ENCODE results near the gene ZFAND2A. TPM values are rescaled to one million over a fixed set of nuclear protein-coding genes. Genes with fewer than 3 reads are reported as not detected.

Gene ZFAND2A
- total RNA-seq, 1 experiment from 2014 or later: 14.5 TPM

DNA sequence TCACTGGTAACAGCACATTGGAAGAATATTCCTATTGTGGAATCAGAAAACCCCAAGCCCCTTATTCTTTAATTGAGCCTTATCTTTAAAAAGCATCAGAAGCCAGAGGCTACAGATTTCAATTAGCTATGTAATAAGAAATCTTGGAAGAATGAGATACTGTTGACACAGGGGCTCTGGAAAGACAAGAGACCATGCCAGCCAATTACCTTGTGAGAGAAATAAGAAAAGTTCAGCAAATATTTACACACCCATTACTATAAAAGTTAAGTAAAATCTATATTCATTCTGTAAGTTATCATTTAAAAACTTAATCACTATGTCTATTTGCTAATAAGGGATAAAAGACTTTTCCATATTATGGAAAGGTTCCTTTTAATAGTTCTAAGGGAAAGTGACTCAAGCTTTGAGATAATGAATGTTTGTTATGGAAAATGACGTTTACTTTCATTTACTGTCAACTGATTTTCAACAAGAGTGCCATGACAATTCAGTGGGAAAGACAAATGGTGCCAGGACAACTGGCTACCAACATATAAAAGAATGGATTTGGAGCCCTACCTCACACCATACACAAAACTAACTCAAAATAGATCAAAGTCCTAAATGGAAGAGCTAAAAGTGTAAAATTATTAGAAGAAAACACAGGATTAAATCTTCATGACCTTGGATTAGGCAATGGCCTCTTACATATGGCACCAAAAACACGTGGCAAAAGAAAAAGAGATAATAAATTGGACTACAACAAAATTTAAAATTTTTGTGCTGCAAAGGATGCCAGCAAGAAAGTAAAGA is 28.3 kb downstream of the ZFAND2A start:
- TF ChIP-seq NFYB (CRISPR knock-in tag; conservative IDR thresholded peaks at IDR 0.05; ENCODE audit: low read depth) (no peak), IRF2 (CRISPR knock-in tag; IDR thresholded peaks at IDR 0.05; ENCODE audit: borderline replicate concordance, low read depth) (no peak), FOXP1 (CRISPR knock-in tag; IDR thresholded peaks at IDR 0.05; ENCODE audit: borderline replicate concordance) (no peak), GTF2I (CRISPR knock-in tag; conservative IDR thresholded peaks at IDR 0.05) (no peak), NR3C1 (CRISPR knock-in tag; conservative IDR thresholded peaks at IDR 0.05; ENCODE audit: low read depth) (no peak), TP53 (CRISPR knock-in tag; IDR thresholded peaks at IDR 0.05) (no peak), CREB1 (CRISPR knock-in tag; IDR thresholded peaks at IDR 0.05) (no peak), GRHL2 (CRISPR knock-in tag; IDR thresholded peaks at IDR 0.05; ENCODE audit: insufficient replicate concordance, severe bottlenecking) (no peak)
- TF ChIP-seq, protein P1, sequence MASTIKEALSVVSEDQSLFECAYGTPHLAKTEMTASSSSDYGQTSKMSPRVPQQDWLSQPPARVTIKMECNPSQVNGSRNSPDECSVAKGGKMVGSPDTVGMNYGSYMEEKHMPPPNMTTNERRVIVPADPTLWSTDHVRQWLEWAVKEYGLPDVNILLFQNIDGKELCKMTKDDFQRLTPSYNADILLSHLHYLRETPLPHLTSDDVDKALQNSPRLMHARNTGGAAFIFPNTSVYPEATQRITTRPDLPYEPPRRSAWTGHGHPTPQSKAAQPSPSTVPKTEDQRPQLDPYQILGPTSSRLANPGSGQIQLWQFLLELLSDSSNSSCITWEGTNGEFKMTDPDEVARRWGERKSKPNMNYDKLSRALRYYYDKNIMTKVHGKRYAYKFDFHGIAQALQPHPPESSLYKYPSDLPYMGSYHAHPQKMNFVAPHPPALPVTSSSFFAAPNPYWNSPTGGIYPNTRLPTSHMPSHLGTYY (CRISPR knock-in tag; IDR thresholded peaks at IDR 0.05): no peak
- TF ChIP-seq, protein P2, sequence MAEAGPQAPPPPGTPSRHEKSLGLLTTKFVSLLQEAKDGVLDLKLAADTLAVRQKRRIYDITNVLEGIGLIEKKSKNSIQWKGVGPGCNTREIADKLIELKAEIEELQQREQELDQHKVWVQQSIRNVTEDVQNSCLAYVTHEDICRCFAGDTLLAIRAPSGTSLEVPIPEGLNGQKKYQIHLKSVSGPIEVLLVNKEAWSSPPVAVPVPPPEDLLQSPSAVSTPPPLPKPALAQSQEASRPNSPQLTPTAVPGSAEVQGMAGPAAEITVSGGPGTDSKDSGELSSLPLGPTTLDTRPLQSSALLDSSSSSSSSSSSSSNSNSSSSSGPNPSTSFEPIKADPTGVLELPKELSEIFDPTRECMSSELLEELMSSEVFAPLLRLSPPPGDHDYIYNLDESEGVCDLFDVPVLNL (CRISPR knock-in tag; IDR thresholded peaks at IDR 0.05; ENCODE audit: borderline replicate concordance, low read depth): no peak
- TF ChIP-seq, protein P3, sequence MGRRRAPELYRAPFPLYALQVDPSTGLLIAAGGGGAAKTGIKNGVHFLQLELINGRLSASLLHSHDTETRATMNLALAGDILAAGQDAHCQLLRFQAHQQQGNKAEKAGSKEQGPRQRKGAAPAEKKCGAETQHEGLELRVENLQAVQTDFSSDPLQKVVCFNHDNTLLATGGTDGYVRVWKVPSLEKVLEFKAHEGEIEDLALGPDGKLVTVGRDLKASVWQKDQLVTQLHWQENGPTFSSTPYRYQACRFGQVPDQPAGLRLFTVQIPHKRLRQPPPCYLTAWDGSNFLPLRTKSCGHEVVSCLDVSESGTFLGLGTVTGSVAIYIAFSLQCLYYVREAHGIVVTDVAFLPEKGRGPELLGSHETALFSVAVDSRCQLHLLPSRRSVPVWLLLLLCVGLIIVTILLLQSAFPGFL (CRISPR knock-in tag; IDR thresholded peaks at IDR 0.05; ENCODE audit: borderline replicate concordance): no peak
- TF ChIP-seq, protein P4, sequence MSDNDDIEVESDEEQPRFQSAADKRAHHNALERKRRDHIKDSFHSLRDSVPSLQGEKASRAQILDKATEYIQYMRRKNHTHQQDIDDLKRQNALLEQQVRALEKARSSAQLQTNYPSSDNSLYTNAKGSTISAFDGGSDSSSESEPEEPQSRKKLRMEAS (CRISPR knock-in tag; IDR thresholded peaks at IDR 0.05): no peak
- TF ChIP-seq, protein P5, sequence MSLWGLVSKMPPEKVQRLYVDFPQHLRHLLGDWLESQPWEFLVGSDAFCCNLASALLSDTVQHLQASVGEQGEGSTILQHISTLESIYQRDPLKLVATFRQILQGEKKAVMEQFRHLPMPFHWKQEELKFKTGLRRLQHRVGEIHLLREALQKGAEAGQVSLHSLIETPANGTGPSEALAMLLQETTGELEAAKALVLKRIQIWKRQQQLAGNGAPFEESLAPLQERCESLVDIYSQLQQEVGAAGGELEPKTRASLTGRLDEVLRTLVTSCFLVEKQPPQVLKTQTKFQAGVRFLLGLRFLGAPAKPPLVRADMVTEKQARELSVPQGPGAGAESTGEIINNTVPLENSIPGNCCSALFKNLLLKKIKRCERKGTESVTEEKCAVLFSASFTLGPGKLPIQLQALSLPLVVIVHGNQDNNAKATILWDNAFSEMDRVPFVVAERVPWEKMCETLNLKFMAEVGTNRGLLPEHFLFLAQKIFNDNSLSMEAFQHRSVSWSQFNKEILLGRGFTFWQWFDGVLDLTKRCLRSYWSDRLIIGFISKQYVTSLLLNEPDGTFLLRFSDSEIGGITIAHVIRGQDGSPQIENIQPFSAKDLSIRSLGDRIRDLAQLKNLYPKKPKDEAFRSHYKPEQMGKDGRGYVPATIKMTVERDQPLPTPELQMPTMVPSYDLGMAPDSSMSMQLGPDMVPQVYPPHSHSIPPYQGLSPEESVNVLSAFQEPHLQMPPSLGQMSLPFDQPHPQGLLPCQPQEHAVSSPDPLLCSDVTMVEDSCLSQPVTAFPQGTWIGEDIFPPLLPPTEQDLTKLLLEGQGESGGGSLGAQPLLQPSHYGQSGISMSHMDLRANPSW (CRISPR knock-in tag; conservative IDR thresholded peaks at IDR 0.05; ENCODE audit: low read depth): no peak
- TF ChIP-seq, protein P6, sequence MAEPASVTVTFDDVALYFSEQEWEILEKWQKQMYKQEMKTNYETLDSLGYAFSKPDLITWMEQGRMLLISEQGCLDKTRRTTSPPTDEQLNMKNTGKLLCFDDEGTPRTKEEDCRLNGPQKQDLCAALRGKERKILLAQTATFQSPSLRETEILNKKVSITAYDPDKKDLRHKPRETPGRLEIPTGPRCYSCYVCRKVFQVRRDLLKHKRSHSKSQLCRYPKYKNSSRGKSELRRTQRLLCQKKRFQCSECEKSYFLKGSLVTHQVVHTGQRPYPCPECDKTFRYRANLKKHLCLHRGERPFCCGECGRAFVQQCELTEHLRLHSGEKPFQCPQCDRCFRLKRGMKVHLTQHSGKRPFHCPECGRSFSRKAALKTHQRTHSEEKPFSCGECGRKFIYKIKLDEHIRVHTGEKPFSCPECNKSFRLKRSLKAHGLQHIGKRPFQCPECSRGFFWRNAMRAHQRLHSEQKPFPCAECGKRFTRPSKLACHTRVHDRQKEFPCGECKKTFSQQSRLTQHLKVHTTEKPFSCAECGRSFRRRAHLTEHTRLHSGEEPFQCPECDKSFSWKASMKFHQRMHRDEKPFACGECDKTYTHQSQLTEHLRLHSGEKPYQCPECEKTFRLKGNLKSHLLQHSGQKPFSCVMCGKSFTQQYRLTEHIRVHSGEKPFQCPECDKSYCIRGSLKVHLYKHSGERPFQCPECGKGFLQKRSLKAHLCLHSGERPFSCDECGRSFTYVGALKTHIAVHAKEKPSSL (CRISPR knock-in tag; conservative IDR thresholded peaks at IDR 0.05): no peak
- TF ChIP-seq, protein P7, sequence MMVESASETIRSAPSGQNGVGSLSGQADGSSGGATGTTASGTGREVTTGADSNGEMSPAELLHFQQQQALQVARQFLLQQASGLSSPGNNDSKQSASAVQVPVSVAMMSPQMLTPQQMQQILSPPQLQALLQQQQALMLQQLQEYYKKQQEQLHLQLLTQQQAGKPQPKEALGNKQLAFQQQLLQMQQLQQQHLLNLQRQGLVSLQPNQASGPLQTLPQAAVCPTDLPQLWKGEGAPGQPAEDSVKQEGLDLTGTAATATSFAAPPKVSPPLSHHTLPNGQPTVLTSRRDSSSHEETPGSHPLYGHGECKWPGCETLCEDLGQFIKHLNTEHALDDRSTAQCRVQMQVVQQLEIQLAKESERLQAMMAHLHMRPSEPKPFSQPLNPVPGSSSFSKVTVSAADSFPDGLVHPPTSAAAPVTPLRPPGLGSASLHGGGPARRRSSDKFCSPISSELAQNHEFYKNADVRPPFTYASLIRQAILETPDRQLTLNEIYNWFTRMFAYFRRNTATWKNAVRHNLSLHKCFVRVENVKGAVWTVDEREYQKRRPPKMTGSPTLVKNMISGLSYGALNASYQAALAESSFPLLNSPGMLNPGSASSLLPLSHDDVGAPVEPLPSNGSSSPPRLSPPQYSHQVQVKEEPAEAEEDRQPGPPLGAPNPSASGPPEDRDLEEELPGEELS (CRISPR knock-in tag; IDR thresholded peaks at IDR 0.05): no peak
- peaks cover 14% of the 10 kb centered on the region for H3K9me3 Mint-ChIP-seq
- no peak overlapping the region for H3K4me3 Mint-ChIP-seq
- ATAC-seq (no peak), DNase-seq (ENCODE audit: low spot score) (no peak)
- H3K36me3 Mint-ChIP-seq: peaks cover 29% of the 10 kb centered on the region
- POLR2A ChIA-PET: no interaction called here
- no peak overlapping the region for H3K27ac Mint-ChIP-seq
- CTCF ChIA-PET: no interaction called here
- H3K4me1 Mint-ChIP-seq: peaks cover 2% of the 10 kb centered on the region
- H3K27me3 Mint-ChIP-seq (ENCODE audit: low read depth): no peaks in the 10 kb centered on the region

Data from WTC11 (cell line).